Dendritic cell treated with granulocyte-macrophage colony-stimulating factor and Interleukin-4, amounts not matched to agents 40 ng/mL and 50 ng/mL, for 4 days (primary cell): ENCODE results near the gene RECK.
A peak's percentile ranks its signal among the peaks of the same experiment; 100 is the strongest.
"Not testable (repeated sequence)": the region's sequence is repeated elsewhere in the genome, so short reads cannot be mapped to it uniquely, and the experiment has no call there.

ENCODE experiments used
- H3K27ac Mint-ChIP-seq: one replicate; pipeline ENCODE4 v1.8.0; 2022; ENCODE audit warnings: mild to moderate bottlenecking, mixed read lengths
- H3K27me3 Mint-ChIP-seq: one replicate; pipeline ENCODE4 v1.8.0; 2022; ENCODE audit warnings: mild to moderate bottlenecking, mixed read lengths
- H3K36me3 Mint-ChIP-seq: one replicate; pipeline ENCODE4 v1.8.0; 2022; ENCODE audit warnings: low read depth, mixed read lengths
- H3K4me1 Mint-ChIP-seq: one replicate; pipeline ENCODE4 v1.8.0; 2022; ENCODE audit warnings: low read depth, mixed read lengths
- H3K4me3 Mint-ChIP-seq: one replicate; pipeline ENCODE4 v1.8.0; 2022; ENCODE audit warnings: mild to moderate bottlenecking, moderate library complexity, mixed read lengths
- H3K9me3 Mint-ChIP-seq: one replicate; pipeline ENCODE4 v1.8.0; 2022; ENCODE audit warnings: mixed read lengths
- intact Hi-C: fragments of 100-400 bp; cut with micrococcal nuclease; formaldehyde crosslinking; loops from one replicate; pipeline ENCODE4 v1.15.0; 2022

RECK gene, protein sequence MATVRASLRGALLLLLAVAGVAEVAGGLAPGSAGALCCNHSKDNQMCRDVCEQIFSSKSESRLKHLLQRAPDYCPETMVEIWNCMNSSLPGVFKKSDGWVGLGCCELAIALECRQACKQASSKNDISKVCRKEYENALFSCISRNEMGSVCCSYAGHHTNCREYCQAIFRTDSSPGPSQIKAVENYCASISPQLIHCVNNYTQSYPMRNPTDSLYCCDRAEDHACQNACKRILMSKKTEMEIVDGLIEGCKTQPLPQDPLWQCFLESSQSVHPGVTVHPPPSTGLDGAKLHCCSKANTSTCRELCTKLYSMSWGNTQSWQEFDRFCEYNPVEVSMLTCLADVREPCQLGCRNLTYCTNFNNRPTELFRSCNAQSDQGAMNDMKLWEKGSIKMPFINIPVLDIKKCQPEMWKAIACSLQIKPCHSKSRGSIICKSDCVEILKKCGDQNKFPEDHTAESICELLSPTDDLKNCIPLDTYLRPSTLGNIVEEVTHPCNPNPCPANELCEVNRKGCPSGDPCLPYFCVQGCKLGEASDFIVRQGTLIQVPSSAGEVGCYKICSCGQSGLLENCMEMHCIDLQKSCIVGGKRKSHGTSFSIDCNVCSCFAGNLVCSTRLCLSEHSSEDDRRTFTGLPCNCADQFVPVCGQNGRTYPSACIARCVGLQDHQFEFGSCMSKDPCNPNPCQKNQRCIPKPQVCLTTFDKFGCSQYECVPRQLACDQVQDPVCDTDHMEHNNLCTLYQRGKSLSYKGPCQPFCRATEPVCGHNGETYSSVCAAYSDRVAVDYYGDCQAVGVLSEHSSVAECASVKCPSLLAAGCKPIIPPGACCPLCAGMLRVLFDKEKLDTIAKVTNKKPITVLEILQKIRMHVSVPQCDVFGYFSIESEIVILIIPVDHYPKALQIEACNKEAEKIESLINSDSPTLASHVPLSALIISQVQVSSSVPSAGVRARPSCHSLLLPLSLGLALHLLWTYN

DNA sequence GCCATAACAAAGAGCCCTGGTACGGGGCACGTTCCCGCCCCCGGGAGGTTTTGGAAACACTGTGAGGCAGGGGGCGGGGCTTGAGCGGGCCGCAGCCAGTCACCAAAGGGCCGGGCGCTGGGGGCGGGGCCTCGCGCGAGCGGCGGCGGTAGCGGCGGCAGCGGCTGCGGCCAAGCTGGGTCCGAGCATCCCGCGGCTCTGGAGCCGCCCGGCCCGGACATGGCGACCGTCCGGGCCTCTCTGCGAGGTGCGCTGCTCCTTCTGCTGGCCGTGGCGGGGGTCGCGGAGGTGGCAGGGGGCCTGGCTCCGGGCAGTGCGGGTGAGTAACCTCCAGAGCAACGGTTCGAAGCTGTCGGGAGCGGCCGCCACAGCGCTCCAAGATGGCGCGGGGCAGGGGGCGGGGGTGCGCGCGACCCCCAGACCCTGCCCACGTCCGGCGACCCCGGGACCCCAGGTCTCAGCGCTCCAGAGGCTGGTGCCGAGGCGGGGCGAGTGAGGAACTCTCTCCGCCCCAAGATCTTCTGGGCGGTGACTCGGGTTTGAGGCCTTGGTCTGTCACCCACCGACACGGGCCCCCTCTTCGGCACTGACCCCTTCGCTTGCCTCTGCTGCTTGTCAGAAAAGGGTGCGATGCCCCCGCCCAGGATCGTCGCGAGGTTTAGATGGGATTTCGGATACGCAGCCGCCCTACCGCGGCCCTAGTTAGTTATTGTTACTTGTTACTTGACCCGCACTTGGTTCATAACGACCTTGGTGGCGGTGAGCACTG is at the start of gene RECK:
RECK (plus strand) TSS at position 134 of the 769 bp plus-strand sequence; CDS start at position 220, 86 bp downstream.
- Mint-ChIP-seq H3K4me3 (peak within 1 kb of the TSS; percentile 84), H3K9me3 (no peaks in the 10 kb centered on the region), H3K4me1 (peaks cover 16% of the 10 kb centered on the region), H3K27ac (peak within 1 kb of the TSS; percentile 71), H3K27me3 (peaks cover 5% of the 10 kb centered on the region), H3K36me3 (no peaks in the 10 kb centered on the region)
- intact Hi-C loops = loop anchor here (1.0 kb wide), 1 partner anchor 29 kb away; no protein-coding TSS in a partner anchor

DNA sequence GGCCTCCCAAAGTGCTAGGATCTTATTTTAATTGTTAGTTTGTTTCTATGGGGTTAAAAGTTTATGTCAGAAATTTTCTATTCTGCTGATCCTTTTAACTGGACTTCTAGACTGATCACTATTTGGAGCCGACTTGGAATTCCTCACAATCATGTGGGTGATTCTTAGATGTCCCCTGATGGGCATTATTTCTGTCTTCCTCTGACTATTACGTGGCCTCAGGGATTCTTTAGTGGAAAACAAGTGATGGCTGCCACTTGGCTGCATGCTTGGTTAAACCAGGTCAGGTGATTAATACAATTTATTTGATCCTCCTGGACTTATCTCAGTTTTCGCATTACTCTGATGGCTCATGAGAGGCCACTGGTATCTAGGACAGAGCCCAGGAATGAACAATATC is 46.6 kb upstream of the RECK start:
- Mint-ChIP-seq H3K4me3 (no peak overlapping the region), H3K27me3 (peaks cover 19% of the 10 kb centered on the region), H3K36me3 (no peaks in the 10 kb centered on the region), H3K27ac (no peak overlapping the region), H3K4me1 (no peaks in the 10 kb centered on the region), H3K9me3 (no peaks in the 10 kb centered on the region)
- intact Hi-C loops = no loop called here

DNA sequence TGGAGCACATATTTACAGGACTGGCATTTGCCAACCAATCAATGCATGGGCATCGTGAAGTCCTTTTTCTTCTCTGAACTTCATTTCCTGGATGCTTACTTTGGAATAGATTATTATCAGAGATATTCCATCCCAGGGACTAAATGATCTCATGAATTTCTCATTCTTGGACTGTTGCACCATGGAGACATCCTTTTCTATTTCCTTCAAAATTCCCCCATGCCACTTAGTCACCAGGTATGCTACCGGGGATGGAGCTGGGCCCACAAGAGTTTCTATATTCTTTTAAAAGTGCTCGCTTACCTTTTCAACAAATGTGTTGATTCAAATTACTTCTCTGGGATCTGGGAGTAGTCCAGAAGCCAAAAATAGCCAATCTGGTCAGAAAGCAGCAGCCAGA is 43.6 kb upstream of the RECK start:
- H3K27ac Mint-ChIP-seq, H3K4me1 Mint-ChIP-seq, H3K9me3 Mint-ChIP-seq, intact Hi-C loops, H3K36me3 Mint-ChIP-seq, H3K4me3 Mint-ChIP-seq: not testable (repeated sequence)
- peaks cover 12% of the 10 kb centered on the region for H3K27me3 Mint-ChIP-seq

DNA sequence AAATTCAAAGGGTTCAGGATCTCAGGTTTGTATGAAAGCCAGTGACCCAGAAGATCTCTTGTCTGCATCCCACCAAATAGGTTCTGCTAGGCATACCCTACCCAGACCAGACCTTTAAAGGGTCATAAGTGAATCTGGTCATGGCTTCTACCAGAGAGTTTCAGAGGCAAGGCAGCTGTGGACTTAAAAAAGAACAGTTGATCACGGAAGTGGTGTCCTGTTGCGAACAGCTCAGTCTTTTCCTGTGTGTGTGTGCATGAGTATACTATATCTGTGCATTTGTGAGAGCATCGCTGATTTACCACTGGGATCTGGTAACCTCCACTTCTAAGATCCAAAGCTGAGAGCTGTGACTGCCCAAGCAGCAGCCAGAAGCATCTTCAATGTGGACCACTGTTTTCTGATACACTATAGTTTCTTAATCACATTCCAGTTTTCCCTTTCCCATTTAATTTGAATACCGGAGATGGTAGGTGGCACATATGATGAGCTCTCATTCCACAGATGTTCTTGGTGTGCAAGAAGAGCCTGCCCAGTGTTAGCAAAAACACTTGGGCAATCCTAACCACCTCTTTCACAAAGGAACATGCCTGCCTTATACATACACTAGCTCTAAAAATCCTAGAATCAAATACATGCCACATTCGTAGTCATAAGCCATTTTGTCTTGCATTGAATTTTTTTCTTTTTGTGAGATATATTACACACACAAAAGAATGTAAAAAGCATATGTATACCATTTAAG is 42.6 kb upstream of the RECK start:
- intact Hi-C loops = no loop called here
- Mint-ChIP-seq H3K4me1 (no peaks in the 10 kb centered on the region), H3K4me3 (no peak overlapping the region), H3K9me3 (peaks cover 12% of the 10 kb centered on the region), H3K36me3 (no peaks in the 10 kb centered on the region), H3K27me3 (peaks cover 12% of the 10 kb centered on the region), H3K27ac (no peak overlapping the region)

DNA sequence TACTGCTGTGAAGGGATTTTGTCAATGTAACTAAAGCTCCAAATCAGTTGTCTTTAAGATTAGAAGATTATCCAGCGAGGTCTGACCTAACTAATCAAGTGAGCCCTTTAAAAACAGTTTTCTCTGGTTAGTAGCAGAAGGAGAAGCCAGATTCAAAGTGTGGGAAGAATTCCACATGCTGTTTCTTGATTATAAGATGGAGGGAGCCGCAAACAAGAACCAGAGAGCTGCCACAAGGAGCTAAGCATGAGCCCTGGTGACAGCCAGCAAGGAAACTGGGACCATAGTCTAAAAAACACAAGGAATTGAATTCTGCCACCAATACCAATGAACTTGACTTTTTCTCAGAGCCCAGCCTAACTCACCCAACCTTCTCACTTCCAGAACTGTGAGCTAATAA is 41.8 kb upstream of the RECK start:
- H3K36me3 Mint-ChIP-seq = no peaks in the 10 kb centered on the region
- H3K27me3 Mint-ChIP-seq = peaks cover 9% of the 10 kb centered on the region
- no peak overlapping the region for H3K27ac Mint-ChIP-seq
- H3K4me1 Mint-ChIP-seq = no peaks in the 10 kb centered on the region
- H3K9me3 Mint-ChIP-seq = peaks cover 12% of the 10 kb centered on the region
- H3K4me3 Mint-ChIP-seq = no peak overlapping the region
- intact Hi-C loops = no loop called here

DNA sequence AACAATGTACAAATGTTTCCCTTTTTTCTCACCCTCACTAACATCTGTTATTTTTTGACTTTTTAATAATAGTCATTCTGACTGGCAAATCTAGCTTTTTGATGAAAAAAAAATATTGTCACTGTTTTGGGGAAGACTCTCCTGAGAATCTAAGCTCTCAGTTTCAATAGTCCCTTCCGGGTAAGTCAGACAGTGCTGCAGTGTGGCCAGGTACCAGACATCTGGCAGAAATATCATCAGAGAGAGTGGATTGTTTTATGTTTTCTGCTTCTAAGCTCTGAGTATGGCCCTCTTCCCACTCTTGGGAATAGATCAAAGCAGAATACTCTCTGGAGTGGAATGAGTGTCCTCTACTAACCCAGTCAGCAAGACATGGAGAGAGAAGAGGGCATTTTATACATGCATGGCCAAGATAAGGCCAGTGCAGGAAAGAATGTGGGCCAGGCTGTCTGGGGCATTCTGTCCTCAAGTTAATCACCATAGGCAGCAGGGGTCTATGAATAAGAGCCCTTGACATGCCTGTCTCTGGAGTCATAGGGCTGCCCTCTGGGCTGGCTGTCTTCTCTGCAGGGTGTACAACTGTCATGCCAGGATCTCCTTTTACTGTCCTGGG is 40.2 kb upstream of the RECK start:
- H3K27me3 Mint-ChIP-seq = peaks cover 15% of the 10 kb centered on the region
- no peaks in the 10 kb centered on the region for H3K36me3 Mint-ChIP-seq
- intact Hi-C loops = no loop called here
- H3K27ac Mint-ChIP-seq = no peak overlapping the region
- peaks cover 22% of the 10 kb centered on the region for H3K9me3 Mint-ChIP-seq
- no peak overlapping the region for H3K4me3 Mint-ChIP-seq
- H3K4me1 Mint-ChIP-seq = no peaks in the 10 kb centered on the region

DNA sequence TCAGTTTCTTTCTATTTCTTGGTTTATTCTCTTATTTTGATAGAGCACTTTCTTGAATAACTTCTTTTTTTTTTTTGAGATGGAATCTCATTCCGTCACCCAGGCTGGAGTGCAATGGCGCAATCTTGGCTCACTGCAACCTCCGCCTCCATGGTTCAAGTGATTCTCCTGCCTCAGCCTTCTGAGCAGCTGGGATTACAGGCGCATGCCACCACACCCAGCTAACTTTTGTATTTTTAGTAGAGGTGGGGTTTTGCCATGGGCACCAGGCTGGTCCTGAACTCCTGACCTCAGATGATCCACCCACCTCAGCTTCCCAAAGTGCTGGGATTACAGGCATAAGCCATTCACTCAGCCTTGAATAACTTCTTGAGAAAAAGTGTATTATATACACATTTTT is 39.7 kb upstream of the RECK start:
- intact Hi-C loops, H3K27ac Mint-ChIP-seq, H3K4me3 Mint-ChIP-seq, H3K4me1 Mint-ChIP-seq, H3K36me3 Mint-ChIP-seq: not testable (repeated sequence)
- Mint-ChIP-seq H3K27me3 (peaks cover 13% of the 10 kb centered on the region), H3K9me3 (peaks cover 22% of the 10 kb centered on the region)

DNA sequence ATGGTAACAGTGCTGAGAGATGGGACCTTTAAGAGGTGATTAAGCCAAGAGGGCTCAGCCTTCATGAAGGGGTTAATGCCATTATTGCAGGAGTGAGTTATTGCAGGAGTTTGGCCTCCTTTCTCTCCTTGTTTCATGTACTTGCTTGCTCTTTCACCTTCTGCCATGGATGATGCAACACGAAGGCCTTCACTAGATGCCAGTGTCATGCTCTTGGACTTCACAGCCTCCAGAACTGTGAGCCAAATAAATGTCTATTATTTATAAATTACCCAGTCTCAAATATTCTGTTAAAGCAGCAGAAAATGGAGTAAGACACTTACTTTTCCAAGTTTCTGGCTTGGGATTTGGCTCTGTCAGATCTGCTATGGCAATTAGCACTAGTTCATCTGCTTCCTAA is 38.4 kb upstream of the RECK start:
- H3K27ac Mint-ChIP-seq = no peak overlapping the region

DNA sequence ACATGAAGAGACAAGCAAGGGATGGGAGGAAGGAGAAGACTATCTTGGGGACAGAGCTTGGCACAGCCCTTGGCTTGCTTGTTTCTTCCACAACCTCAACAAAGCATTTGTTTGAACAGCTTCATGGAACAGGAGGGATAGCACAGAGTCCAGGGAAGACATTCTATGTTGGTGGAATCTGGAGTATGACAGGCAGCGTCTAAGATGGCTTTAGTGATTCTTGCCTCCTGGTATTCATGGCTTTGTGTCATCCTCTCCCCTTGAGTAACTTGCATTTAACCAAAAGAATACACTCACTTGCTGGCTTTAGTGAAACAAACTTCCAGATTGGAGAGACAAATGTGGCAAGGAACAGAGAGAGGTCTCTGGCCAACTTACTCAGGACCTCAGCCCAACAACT is 30.8 kb upstream of the RECK start:
- no peaks in the 10 kb centered on the region for H3K36me3 Mint-ChIP-seq
- intact Hi-C loops = no loop called here
- peaks cover 13% of the 10 kb centered on the region for H3K9me3 Mint-ChIP-seq

More for the DNA sequence above, 38.4 kb upstream of the RECK start:
- Mint-ChIP-seq H3K27me3 (peaks cover 19% of the 10 kb centered on the region), H3K9me3 (peaks cover 22% of the 10 kb centered on the region), H3K4me1 (no peaks in the 10 kb centered on the region), H3K36me3 (no peaks in the 10 kb centered on the region), H3K4me3 (no peak overlapping the region)
- intact Hi-C loops = no loop called here

DNA sequence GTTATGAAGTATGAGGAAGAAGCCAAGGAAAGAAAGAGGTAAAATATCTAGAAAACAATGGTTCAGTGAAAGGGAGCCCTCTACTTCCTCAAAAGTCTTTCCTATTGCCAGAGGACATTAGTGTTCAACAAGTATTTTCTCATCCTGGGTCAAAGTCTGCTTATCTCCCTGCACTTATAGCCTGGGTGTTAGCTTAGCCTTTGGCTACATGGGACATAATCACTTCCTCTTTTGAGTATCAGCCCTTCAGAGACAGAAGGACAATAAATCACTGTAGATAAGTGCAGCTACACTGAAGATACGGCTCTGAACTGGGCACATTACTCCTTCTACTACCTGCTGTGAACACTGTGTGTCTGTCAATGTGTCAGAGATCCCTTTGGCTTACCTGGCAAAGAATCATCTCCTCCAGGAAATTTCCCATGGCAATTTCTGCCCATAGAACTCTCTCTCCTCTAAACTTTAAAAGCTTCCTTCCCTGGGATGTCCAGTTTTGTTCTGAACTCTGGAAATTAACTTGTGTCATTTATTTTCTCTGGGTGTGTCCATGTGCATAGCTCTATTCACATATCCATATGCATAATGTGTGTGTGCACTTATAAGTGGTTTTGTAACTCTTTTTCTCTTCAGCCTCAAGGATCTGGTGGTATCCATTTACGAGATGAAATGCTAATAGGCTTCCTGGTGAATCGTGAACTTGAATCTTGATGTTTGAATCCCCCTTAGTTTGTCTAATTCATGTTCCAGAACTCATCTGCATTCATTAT is 30.0 kb upstream of the RECK start:
- Mint-ChIP-seq H3K27me3 (peaks cover 60% of the 10 kb centered on the region), H3K36me3 (no peaks in the 10 kb centered on the region), H3K9me3 (peaks cover 12% of the 10 kb centered on the region), H3K4me3 (no peak overlapping the region), H3K27ac (peak overlapping the region; percentile 39), H3K4me1 (peaks cover 23% of the 10 kb centered on the region)
- intact Hi-C loops = no loop called here

More for the DNA sequence above, 30.8 kb upstream of the RECK start:
- Mint-ChIP-seq H3K27ac (no peak overlapping the region), H3K4me1 (peaks cover 23% of the 10 kb centered on the region), H3K4me3 (no peak overlapping the region), H3K27me3 (peaks cover 53% of the 10 kb centered on the region)

DNA sequence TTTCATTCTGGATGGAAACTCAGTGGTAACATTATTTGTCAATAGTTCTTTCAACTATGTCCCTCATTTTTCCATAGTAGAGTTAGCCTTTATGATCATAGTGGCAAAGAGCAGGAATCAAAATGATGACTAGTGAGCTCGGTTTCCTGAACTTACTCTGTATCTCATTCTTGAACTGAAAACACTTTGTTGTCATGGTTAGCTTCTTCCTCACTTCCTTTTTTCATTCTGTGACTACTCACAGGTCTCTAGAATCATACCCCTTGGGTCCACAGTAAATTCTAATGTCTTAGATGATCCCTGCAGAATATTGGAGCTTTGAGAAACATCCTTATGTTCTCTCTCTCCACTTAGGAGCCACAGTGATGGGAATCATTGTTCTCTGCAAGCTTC is 29.4 kb upstream of the RECK start:
- Mint-ChIP-seq H3K9me3 (peaks cover 12% of the 10 kb centered on the region), H3K4me1 (peaks cover 23% of the 10 kb centered on the region), H3K27ac (peak overlapping the region; percentile 39), H3K36me3 (no peaks in the 10 kb centered on the region), H3K4me3 (no peak overlapping the region), H3K27me3 (peaks cover 62% of the 10 kb centered on the region)
- intact Hi-C loops = no loop called here

DNA sequence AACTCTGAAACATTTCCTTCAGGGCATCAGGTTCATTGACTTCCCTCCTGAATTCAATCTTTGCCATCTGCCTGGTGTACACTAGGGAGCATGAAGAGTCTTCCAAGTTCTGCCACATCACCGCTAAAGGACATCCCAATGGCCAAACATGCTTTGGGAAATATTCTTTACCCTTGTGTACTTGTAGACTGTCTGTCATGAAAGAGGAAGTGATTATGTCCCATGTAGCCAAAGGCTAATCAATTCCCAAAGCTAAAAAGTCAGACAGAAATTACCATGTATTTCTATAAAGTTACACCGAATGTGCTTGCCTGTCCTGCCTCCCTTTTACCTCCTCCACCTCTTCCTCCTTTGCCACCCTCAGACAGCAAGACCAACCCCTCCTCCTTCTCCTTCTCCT is 28.9 kb upstream of the RECK start:
- H3K9me3 Mint-ChIP-seq = peaks cover 12% of the 10 kb centered on the region
- H3K36me3 Mint-ChIP-seq = no peaks in the 10 kb centered on the region
- intact Hi-C loops = loop anchor here (1.0 kb wide), 1 partner anchor 28 kb away; the partner anchor contains the start of gene RECK
- no peak overlapping the region for H3K27ac Mint-ChIP-seq
- H3K27me3 Mint-ChIP-seq = peaks cover 59% of the 10 kb centered on the region
- peaks cover 23% of the 10 kb centered on the region for H3K4me1 Mint-ChIP-seq
- no peak overlapping the region for H3K4me3 Mint-ChIP-seq
